Astrocyte (in vitro differentiated cells and primary cell): ENCODE data around the gene TIMM22.

ENCODE experiments used
- EZH2 ChIP-seq: IDR thresholded peaks from 2 replicates; pipeline ENCODE4 v1.6.1; 2012; ENCODE audit warnings: mild to moderate bottlenecking, low read length, inconsistent platforms; ENCODE audit not compliant: insufficient read depth
- TF ChIP-seq, protein P1 (sequence below): IDR thresholded peaks from 2 replicates; pipeline ENCODE4 v1.5.1; 2011; ENCODE audit warnings: low read depth, mild to moderate bottlenecking, inconsistent platforms, low read length, moderate library complexity; ENCODE audit not compliant: insufficient read depth

DNA sequence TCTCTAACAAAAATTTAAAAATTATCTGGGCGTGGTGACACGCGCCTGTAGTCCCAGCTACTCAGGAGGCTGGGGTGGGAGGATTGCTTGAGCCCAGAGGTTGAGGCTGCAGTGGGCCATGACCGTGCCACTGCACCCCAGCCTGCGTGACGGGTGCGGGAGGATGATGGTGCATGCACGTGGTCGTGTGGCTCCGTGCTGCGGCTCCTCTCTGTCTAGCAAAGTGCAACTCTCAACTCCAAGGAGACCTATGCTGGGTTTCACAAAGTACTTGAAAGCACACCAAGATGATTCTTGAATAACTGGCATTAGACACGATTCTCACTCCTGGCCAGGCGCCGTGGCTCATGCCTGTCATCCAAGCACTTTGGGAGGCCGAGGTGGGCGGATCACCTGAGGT lies 43.2 kb upstream of the TIMM22 start:
- TF ChIP-seq, protein P1, sequence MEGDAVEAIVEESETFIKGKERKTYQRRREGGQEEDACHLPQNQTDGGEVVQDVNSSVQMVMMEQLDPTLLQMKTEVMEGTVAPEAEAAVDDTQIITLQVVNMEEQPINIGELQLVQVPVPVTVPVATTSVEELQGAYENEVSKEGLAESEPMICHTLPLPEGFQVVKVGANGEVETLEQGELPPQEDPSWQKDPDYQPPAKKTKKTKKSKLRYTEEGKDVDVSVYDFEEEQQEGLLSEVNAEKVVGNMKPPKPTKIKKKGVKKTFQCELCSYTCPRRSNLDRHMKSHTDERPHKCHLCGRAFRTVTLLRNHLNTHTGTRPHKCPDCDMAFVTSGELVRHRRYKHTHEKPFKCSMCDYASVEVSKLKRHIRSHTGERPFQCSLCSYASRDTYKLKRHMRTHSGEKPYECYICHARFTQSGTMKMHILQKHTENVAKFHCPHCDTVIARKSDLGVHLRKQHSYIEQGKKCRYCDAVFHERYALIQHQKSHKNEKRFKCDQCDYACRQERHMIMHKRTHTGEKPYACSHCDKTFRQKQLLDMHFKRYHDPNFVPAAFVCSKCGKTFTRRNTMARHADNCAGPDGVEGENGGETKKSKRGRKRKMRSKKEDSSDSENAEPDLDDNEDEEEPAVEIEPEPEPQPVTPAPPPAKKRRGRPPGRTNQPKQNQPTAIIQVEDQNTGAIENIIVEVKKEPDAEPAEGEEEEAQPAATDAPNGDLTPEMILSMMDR = no peak
- TF ChIP-seq EZH2 = no peak
